GM12865 (cell line): ENCODE measurements around the gene PCDHGB5.

Experiments used
- DNase-seq: peaks from one replicate; pipeline ENCODE4 v3.0.0; 2010; ENCODE audit warnings: low read depth
- H3K4me3 ChIP-seq: 2 replicates; pipeline ENCODE4 v1.5.1; 2011; ENCODE audit warnings: mild to moderate bottlenecking, low read depth, low read length, control low read depth
- CTCF ChIP-seq: IDR thresholded peaks from 2 replicates; pipeline ENCODE4 v1.5.1; 2011; ENCODE audit warnings: low read length, control low read depth, low read depth, inconsistent platforms; ENCODE audit not compliant: insufficient read depth; ENCODE audit errors: missing control alignments

PCDHGB5 gene

GRCh38 chr5:141356950-141357349 lies 40.8 kb upstream of the PCDHGB5 start:
- H3K4me3 ChIP-seq = no peak overlapping the region
- TF ChIP-seq CTCF = no peak
- no peak for DNase-seq

DNA sequence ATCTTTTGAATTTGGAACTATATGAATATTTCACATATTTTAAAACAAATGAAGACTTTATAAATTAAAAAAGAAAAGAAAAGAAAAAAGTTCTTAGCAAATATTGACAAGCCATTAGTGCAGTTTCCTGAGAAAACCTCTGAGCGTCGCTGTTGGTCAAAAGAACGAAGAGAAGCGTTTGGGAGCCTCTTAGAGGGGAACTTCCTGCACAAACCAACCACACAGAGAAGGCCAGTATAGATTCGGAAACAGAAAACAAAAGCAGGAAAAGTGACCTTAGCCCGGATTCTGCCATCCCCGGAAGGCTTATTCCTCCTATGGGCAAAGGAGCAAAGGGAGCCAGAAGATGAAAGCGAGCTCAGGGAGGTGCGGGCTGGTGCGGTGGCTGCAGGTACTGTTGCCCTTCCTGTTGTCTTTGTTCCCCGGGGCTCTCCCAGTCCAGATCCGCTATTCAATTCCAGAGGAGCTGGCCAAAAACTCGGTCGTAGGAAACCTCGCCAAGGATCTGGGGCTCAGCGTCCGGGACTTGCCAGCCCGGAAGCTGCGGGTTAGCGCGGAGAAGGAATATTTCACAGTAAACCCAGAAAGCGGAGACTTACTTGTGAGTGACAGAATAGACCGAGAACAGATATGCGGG lies 37.8 kb upstream of the PCDHGB5 start, which contains the start of gene PCDHGB2:
Gene PCDHGB2 (plus strand): TSS at position 205 of the 637 bp plus-strand sequence. CDS start 142 bp downstream, at position 347.
- peak; percentile 42 for TF ChIP-seq CTCF
- H3K4me3 ChIP-seq = peak within 1 kb of the TSS; percentile 39
- peak; percentile 64 for DNase-seq

- no peak for TF ChIP-seq CTCF
- no peak overlapping the region for H3K4me3 ChIP-seq
- no peak for DNase-seq
Observed at GRCh38 chr5:141360685-141361084, 37.1 kb upstream of the PCDHGB5 start.

- H3K4me3 ChIP-seq = no peak overlapping the region
- DNase-seq = no peak
- no peak for TF ChIP-seq CTCF
Observed at GRCh38 chr5:141362719-141363118, 35.0 kb upstream of the PCDHGB5 start.

DNA sequence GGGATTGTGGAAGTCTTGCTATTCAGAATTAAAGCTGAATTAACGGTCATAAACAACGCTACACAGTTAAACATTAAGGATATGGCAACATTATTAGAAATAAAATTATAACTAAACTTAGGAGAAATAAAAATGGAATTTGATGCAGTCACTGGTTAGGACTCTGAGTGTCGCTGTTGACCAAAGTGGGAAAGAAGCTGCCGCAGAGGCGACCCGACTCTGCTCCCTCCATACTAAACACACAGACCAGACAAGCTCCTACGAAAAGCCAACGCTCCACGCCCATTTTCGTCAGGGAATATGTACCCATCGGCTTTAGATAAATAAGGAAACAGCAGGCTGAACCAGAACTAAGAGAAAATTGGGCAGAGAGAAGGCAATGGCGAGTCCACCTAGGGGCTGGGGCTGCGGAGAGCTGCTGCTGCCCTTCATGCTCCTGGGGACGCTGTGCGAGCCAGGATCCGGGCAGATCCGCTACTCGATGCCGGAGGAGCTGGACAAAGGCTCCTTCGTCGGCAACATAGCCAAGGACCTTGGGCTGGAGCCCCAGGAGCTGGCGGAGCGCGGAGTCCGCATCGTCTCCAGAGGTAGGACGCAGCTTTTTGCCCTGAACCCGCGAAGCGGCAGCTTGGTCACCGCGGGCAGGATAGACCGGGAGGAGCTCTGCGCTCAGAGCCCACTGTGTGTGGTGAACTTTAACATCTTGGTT lies 33.6 kb upstream of the PCDHGB5 start, which contains the start of gene PCDHGA5:
Gene PCDHGA5 (plus strand): TSS at position 211 of the 709 bp plus-strand sequence. CDS start 169 bp downstream, at position 380.
- no peak for DNase-seq
- no peak for TF ChIP-seq CTCF
- H3K4me3 ChIP-seq = no peak within 1 kb of the TSS

DNA sequence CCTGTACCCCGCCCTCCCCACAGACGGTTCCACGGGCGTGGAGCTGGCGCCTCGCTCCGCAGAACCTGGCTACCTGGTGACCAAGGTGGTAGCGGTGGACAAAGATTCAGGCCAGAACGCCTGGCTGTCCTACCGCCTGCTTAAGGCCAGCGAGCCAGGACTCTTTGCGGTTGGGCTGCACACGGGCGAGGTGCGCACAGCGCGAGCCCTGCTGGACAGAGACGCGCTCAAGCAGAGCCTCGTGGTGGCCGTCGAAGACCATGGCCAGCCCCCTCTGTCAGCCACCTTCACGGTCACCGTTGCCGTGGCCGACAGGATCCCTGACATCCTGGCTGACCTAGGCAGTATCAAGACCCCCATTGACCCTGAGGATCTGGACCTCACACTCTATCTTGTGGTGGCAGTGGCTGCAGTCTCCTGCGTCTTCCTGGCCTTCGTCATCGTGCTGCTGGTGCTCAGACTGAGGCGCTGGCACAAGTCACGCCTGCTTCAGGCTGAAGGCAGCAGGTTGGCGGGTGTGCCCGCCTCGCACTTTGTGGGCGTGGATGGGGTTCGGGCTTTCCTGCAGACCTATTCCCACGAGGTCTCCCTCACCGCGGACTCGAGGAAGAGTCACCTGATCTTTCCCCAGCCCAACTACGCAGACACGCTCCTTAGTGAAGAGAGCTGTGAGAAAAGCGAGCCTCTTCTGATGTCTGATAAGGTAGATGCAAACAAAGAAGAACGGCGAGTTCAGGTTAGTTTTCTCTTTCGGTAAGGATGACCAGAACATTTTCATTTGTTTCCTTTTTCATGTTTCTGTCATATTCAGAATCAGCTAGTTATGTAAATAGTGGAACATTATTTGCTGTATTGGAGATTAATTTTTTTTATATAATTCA lies 31.5 kb upstream of the PCDHGB5 start:
- H3K4me3 ChIP-seq = no peak overlapping the region
- no peak for DNase-seq
- TF ChIP-seq CTCF = no peak
